ENCODE measurements around the gene LRP6.

DNA sequence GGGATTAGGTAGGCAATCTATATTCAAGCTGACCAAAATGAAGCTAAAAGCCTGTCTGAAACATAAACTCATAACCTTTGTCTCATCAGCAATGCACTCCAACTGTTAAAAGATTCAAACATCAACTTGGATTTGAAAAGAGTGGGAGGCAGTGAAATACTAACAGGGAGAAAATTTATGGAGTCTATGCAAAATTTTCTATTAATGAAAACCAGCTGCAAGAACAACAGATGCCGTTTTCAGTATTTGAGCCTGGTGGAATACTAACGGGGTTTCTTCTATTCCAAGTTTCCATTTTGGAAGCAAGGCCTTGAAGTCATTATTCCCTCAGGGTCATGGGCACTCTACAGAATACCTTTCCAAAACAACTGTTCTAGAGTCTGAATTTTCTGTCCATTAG lies 88.3 kb downstream of the LRP6 start:
- TF ChIP-seq FOXK2 (IDR thresholded peaks at IDR 0.05) (no peak), SUZ12 (IDR thresholded peaks at IDR 0.05) (no peak), FOXM1 (IDR thresholded peaks at IDR 0.05; ENCODE audit: borderline replicate concordance) (no peak), CTBP1 (IDR thresholded peaks at IDR 0.05; ENCODE audit: borderline replicate concordance) (no peak), BHLHE40 (IDR thresholded peaks at IDR 0.05; ENCODE audit: borderline replicate concordance) (no peak), ARNT (IDR thresholded peaks at IDR 0.05) (no peak), SP1 (IDR thresholded peaks at IDR 0.05) (no peak), TARDBP (IDR thresholded peaks at IDR 0.05) (no peak), FOXA1 (IDR thresholded peaks at IDR 0.05) (no peak), HDGF (IDR thresholded peaks at IDR 0.05; ENCODE audit: borderline replicate concordance) (no peak), ELF4 (IDR thresholded peaks at IDR 0.05) (no peak), ZNF384 (IDR thresholded peaks at IDR 0.05) (no peak)
- TF ChIP-seq, protein P1, sequence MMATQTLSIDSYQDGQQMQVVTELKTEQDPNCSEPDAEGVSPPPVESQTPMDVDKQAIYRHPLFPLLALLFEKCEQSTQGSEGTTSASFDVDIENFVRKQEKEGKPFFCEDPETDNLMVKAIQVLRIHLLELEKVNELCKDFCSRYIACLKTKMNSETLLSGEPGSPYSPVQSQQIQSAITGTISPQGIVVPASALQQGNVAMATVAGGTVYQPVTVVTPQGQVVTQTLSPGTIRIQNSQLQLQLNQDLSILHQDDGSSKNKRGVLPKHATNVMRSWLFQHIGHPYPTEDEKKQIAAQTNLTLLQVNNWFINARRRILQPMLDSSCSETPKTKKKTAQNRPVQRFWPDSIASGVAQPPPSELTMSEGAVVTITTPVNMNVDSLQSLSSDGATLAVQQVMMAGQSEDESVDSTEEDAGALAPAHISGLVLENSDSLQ (IDR thresholded peaks at IDR 0.05): no peak

All from HEK293T (cell line).